H1 (cell line): ENCODE data around the gene CNKSR2. TPM values are rescaled to one million over a fixed set of nuclear protein-coding genes. Genes with fewer than 3 reads are reported as not detected.

Experiments used
- RBBP5 ChIP-seq: IDR thresholded peaks from 2 replicates; pipeline ENCODE4 v1.7.1; 2012; ENCODE audit warnings: low read depth, mild to moderate bottlenecking, inconsistent platforms, low read length, moderate library complexity, borderline replicate concordance
- polyA plus RNA-seq, 7 experiments: library from polyadenylated mRNA; depleted of rRNA in 3 of 7; stranded (reverse) in 5 of 7; unstranded in 2 of 7; fragments of >200 nt in 5 of 7; fragments of 200-250 nt in 2 of 7; gene quantifications; 1 replicate in 5 of 7; 2 replicates in 1 of 7; 4 replicates in 1 of 7; pipeline versions ENCODE4 v1.2.1 to v1.2.3, GENCODE V29; 2011 to 2013; ENCODE audit warnings: missing spikeins in 2 of 7, mixed read lengths in 2 of 7
- total RNA-seq: library from RNA; stranded (reverse); fragmentation: NEBNext Ultra II Directional; extraction: Animal tissue kit (Norgen Biotek cat#: 25700); gene quantifications from 2 replicates; pipeline ENCODE4 v1.2.1, GENCODE V29; 2021

The CNKSR2 gene
- total and polyA plus RNA-seq, 2 of the 8 experiments (the other 6 are each of a cell fraction or from before 2014, with no cell fraction given), result 5.5 to 16.3 TPM

- no peak for TF ChIP-seq RBBP5
Measured at GRCh38 chrX:21656587-21657317, 282.5 kb downstream of the CNKSR2 start (continued).
